C4-2B (cell line): ENCODE data around the gene VPS16.
"Not testable (repeated sequence)": the region's sequence is repeated elsewhere in the genome, so short reads cannot be mapped to it uniquely, and the experiment has no call there.

Experiments
- H3K27ac ChIP-seq: fragments of 450-650 bp; 2 replicates; pipeline ENCODE4 v1.5.1; 2017
- ZFX ChIP-seq: fragments of 450-650 bp; IDR thresholded peaks from 2 replicates; pipeline ENCODE4 v1.6.1; 2017
- TF ChIP-seq, protein P1 (sequence below): fragments of 450-650 bp; conservative IDR thresholded peaks from 2 replicates; pipeline ENCODE4 v1.5.1; 2017; ENCODE audit warnings: mild to moderate bottlenecking

The VPS16 gene

DNA sequence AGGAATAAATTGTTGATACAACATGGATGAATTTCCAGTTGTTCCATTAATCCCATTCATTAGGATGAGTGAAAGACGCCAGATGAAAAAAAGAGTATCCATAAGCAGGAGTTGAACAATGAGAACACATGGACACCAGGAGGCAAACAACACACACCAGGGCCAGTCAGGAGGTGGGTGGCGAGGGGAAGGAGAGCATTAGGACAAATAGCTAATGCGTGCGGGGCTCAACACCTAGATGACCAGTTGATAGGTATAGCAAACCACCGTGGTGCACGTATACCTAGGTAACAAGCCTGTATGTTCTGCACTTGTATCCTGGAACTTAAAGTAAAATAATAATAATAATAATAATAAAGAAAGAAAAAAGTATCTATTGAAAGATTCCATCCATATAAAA is 11.2 kb upstream of the VPS16 start:
- TF ChIP-seq, protein P1, sequence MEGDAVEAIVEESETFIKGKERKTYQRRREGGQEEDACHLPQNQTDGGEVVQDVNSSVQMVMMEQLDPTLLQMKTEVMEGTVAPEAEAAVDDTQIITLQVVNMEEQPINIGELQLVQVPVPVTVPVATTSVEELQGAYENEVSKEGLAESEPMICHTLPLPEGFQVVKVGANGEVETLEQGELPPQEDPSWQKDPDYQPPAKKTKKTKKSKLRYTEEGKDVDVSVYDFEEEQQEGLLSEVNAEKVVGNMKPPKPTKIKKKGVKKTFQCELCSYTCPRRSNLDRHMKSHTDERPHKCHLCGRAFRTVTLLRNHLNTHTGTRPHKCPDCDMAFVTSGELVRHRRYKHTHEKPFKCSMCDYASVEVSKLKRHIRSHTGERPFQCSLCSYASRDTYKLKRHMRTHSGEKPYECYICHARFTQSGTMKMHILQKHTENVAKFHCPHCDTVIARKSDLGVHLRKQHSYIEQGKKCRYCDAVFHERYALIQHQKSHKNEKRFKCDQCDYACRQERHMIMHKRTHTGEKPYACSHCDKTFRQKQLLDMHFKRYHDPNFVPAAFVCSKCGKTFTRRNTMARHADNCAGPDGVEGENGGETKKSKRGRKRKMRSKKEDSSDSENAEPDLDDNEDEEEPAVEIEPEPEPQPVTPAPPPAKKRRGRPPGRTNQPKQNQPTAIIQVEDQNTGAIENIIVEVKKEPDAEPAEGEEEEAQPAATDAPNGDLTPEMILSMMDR: no peak
- no peak overlapping the region for H3K27ac ChIP-seq

- not testable (repeated sequence) for H3K27ac ChIP-seq
Measured at GRCh38 chr20:2831206-2831605, 9.3 kb upstream of the VPS16 start.

- TF ChIP-seq, protein P1: no peak
- no peak for TF ChIP-seq ZFX
- no peak overlapping the region for H3K27ac ChIP-seq
Measured at GRCh38 chr20:2833761-2834160, 6.8 kb upstream of the VPS16 start.

- TF ChIP-seq, protein P1: no peak
- TF ChIP-seq ZFX: no peak
- H3K27ac ChIP-seq: no peak overlapping the region
Measured at GRCh38 chr20:2834401-2835110, 6.0 kb upstream of the VPS16 start.

- no peak overlapping the region for H3K27ac ChIP-seq
- TF ChIP-seq, protein P1: no peak
- no peak for TF ChIP-seq ZFX
Measured at GRCh38 chr20:2835331-2835796, 5.2 kb upstream of the VPS16 start.

GRCh38 chr20:2836035-2836434 is 4.5 kb upstream of the VPS16 start:
- no peak overlapping the region for H3K27ac ChIP-seq
- TF ChIP-seq, protein P1: no peak
- no peak for TF ChIP-seq ZFX

DNA sequence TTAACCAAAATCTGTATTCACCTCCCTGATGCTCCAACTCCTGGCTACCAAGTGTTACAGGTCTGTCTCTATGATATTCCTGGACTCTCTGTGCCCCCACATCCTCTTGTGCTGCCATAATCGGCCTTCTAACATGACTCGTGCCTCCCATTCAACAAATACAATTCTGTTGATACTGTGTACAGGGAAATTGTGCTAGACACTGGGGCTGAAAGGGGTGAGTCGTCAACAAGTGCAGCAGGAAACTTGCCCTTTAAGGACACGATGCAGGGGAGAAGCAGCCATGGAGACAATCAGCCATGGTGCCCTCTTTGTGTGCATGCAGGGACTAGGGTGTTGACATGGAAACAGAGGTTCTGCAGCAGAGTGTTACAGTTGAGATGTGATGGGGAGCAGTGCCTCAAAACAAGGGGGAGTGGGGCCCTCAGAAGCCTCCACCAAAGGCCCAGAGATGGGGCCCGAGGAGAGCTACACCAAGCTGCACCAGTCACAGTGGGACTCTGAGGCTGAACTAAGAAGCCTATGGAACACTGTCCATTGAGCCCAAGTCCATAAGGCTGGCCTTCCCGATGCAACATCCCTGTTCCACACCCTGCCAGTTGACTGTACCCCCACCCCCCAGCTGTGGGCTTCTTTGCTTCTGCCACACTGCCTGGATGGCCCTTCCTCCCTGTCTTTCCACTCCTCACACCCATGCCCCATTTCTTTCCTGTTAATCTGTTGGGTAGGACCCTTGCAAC is 3.2 kb upstream of the VPS16 start:
- TF ChIP-seq, protein P1: no peak
- no peak for TF ChIP-seq ZFX
- H3K27ac ChIP-seq: no peak overlapping the region
